Activated naive CD8-positive, alpha-beta T cell treated with anti-CD3 and anti-CD28 coated beads for 36 hours (primary cell): ENCODE results near the gene TIMM23. TPM values are rescaled to one million over a fixed set of nuclear protein-coding genes. Genes with fewer than 3 reads are reported as not detected.
"Not testable (repeated sequence)": the region's sequence is repeated elsewhere in the genome, so short reads cannot be mapped to it uniquely, and the experiment has no call there.

Experiments
- DNase-seq: peaks from one replicate; pipeline ENCODE4 v3.0.0; 2021
- H3K27ac Mint-ChIP-seq: one replicate; pipeline ENCODE4 v1.8.0; 2022; ENCODE audit warnings: mild to moderate bottlenecking, moderate library complexity, mixed read lengths
- H3K27me3 Mint-ChIP-seq: one replicate; pipeline ENCODE4 v1.8.0; 2022; ENCODE audit warnings: mild to moderate bottlenecking, mixed read lengths
- H3K36me3 Mint-ChIP-seq: one replicate; pipeline ENCODE4 v1.8.0; 2021; ENCODE audit warnings: mild to moderate bottlenecking, mixed read lengths
- H3K4me1 Mint-ChIP-seq: one replicate; pipeline ENCODE4 v1.8.0; 2021; ENCODE audit warnings: mixed read lengths
- H3K4me3 Mint-ChIP-seq: one replicate; pipeline ENCODE4 v1.8.0; 2022; ENCODE audit warnings: mild to moderate bottlenecking, moderate library complexity, mixed read lengths
- H3K9me3 Mint-ChIP-seq: one replicate; pipeline ENCODE4 v1.8.0; 2022; ENCODE audit warnings: mixed read lengths
- total RNA-seq, 2 experiments: library from RNA; stranded (reverse); gene quantifications; one replicate each; pipeline ENCODE4 v1.2.3, GENCODE V29; 2021

TIMM23 gene, protein sequence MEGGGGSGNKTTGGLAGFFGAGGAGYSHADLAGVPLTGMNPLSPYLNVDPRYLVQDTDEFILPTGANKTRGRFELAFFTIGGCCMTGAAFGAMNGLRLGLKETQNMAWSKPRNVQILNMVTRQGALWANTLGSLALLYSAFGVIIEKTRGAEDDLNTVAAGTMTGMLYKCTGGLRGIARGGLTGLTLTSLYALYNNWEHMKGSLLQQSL
- 100 to 1,000 TPM; 115 to 117 TPM for total RNA-seq

DNA sequence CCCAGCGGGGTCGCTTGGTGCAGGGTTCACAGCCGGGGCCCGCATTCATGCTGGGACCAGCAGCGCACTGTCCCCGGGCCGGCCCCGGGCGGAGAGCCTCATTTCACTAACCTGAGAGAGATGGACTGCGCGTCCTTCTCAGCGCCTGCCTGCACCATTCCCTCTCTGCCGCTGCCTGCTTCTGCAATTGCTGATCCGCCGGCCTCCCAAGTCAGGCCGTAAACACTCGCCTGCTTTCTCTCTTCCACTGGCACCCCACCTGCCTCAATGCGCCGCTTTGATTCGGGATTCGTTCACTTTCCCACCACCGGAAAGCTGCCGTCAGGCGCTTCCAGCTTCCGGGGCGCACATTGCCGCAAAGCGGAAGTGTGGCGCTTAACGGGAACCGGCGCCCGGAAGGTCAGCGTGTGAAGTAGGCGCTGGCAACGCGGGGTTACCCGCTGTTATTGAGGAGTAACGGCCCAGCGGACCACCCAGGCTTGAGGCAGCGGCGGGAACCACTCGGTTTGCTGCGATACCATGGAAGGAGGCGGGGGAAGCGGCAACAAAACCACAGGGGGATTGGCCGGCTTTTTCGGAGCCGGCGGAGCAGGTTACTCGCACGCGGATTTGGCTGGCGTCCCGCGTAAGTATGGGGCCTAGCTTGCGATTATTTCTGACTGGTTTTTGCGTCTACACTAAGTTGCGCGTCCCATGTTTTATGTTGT lies at the start of gene TIMM23:
TSS of gene TIMM23 (plus strand) at position 384 of the 707 bp plus-strand sequence. CDS start at position 520, 136 bp downstream.
- Mint-ChIP-seq H3K4me3 (peak within 1 kb of the TSS; percentile 99), H3K36me3 (peaks cover 22% of the 10 kb centered on the region), H3K27ac (peak within 1 kb of the TSS; percentile 96), H3K4me1 (peaks cover 32% of the 10 kb centered on the region)
- not testable (repeated sequence) for H3K27me3 Mint-ChIP-seq, H3K9me3 Mint-ChIP-seq
- peak; percentile 88 for DNase-seq

- H3K9me3 Mint-ChIP-seq, H3K4me1 Mint-ChIP-seq, H3K4me3 Mint-ChIP-seq, DNase-seq, H3K27ac Mint-ChIP-seq, H3K27me3 Mint-ChIP-seq: not testable (repeated sequence)
- H3K36me3 Mint-ChIP-seq: peaks cover 16% of the 10 kb centered on the region
Measured at GRCh38 chr10:45926790-45927189, 45.5 kb upstream of the TIMM23 start.

DNA sequence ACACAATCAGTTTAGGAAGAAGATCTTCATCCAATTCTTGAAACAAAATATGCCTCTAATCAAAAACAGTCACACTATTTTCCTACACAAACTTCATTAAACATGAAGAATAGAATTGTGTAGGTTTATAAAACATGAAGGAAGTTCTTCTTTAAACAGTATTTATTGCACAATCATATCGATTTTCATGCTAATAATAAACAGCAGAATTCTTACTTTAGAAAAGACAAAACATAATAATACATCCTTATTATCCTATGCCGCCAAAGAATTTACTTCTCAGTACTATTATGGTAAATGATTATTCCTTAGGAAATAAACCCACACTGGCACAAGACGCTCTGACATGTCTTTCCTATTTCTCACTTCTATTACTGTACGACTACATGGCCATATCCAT lies 41.0 kb upstream of the TIMM23 start:
- H3K27ac Mint-ChIP-seq, DNase-seq, H3K27me3 Mint-ChIP-seq, H3K4me1 Mint-ChIP-seq, H3K9me3 Mint-ChIP-seq, H3K4me3 Mint-ChIP-seq: not testable (repeated sequence)
- H3K36me3 Mint-ChIP-seq: peaks cover 21% of the 10 kb centered on the region

DNA sequence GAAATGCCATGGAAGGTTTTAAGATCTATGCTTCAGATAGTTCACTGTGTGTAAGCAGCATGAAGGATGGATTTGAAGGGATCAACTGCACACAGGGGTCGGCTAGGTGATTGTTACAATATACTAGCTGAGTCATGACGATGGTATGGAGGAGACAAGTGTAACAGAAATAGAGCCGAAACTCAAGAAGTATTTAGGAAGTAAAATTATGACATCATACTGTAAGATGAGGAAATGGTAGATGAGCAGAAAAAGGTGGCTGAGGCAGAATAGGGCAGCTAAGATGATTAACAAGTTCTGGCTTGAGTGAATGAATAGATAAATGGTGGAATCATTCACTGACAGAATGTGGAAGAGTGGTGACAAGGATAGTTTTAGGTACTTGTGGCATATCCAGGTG lies 37.5 kb upstream of the TIMM23 start:
- not testable (repeated sequence) for H3K36me3 Mint-ChIP-seq, DNase-seq, H3K9me3 Mint-ChIP-seq, H3K4me1 Mint-ChIP-seq, H3K27me3 Mint-ChIP-seq, H3K4me3 Mint-ChIP-seq
- peak overlapping the region; percentile 16 for H3K27ac Mint-ChIP-seq

- H3K27ac Mint-ChIP-seq, H3K4me3 Mint-ChIP-seq, H3K9me3 Mint-ChIP-seq, H3K27me3 Mint-ChIP-seq, H3K36me3 Mint-ChIP-seq, H3K4me1 Mint-ChIP-seq, DNase-seq: not testable (repeated sequence)
Measured at GRCh38 chr10:45939176-45939697, 33.1 kb upstream of the TIMM23 start.

DNA sequence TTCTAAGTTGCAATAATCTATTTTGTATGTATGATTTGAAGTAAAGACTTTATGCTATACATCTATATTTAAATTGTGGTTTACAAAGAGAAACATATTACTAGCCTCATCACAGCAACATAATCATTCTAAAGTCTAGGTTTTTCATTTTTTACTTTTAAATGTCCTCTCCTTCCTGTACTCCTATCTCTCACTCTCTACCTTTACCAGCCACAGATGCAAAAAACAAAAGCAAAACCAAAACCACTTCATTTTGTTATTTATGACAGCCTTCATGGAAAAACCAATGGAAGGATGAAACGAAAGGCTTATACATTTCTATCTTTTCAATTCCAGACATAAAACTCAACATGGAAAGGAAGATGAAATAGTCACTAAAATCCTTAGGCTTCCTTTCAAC lies 31.1 kb upstream of the TIMM23 start:
- not testable (repeated sequence) for H3K4me3 Mint-ChIP-seq, H3K4me1 Mint-ChIP-seq, H3K27me3 Mint-ChIP-seq, H3K27ac Mint-ChIP-seq, H3K9me3 Mint-ChIP-seq, DNase-seq, H3K36me3 Mint-ChIP-seq

GRCh38 chr10:45945476-45945875 lies 26.8 kb upstream of the TIMM23 start:
- not testable (repeated sequence) for H3K9me3 Mint-ChIP-seq, H3K36me3 Mint-ChIP-seq, H3K27ac Mint-ChIP-seq, H3K27me3 Mint-ChIP-seq, DNase-seq, H3K4me1 Mint-ChIP-seq, H3K4me3 Mint-ChIP-seq

DNA sequence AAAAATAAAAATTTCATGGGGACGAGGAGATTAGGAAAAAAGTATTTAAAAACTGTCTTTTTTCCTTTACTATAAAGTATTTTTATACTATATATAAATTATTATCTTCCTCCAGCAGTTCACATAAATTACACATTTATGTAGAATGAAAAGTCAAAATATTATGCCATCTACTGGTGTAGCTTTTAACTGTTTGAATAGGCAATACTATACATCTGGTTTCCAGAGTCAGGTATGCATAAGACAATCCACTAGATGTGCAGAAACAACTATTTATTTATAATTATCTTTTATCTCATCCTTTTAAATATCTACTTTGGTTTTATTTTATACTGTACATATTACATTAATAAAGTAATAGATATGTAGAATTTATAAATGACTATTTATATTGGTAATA lies 24.9 kb upstream of the TIMM23 start:
- H3K4me3 Mint-ChIP-seq, H3K4me1 Mint-ChIP-seq: not testable (repeated sequence)

GRCh38 chr10:45948801-45949200 lies 23.5 kb upstream of the TIMM23 start:
- not testable (repeated sequence) for H3K9me3 Mint-ChIP-seq, H3K4me1 Mint-ChIP-seq, H3K27ac Mint-ChIP-seq, DNase-seq, H3K4me3 Mint-ChIP-seq, H3K27me3 Mint-ChIP-seq, H3K36me3 Mint-ChIP-seq

More for the DNA sequence above, 24.9 kb upstream of the TIMM23 start:
- H3K27me3 Mint-ChIP-seq, H3K36me3 Mint-ChIP-seq, H3K27ac Mint-ChIP-seq, DNase-seq, H3K9me3 Mint-ChIP-seq: not testable (repeated sequence)

- H3K27me3 Mint-ChIP-seq, H3K36me3 Mint-ChIP-seq, H3K4me3 Mint-ChIP-seq, H3K9me3 Mint-ChIP-seq, DNase-seq, H3K27ac Mint-ChIP-seq, H3K4me1 Mint-ChIP-seq: not testable (repeated sequence)
Measured at GRCh38 chr10:45954367-45954766, 17.9 kb upstream of the TIMM23 start.

DNA sequence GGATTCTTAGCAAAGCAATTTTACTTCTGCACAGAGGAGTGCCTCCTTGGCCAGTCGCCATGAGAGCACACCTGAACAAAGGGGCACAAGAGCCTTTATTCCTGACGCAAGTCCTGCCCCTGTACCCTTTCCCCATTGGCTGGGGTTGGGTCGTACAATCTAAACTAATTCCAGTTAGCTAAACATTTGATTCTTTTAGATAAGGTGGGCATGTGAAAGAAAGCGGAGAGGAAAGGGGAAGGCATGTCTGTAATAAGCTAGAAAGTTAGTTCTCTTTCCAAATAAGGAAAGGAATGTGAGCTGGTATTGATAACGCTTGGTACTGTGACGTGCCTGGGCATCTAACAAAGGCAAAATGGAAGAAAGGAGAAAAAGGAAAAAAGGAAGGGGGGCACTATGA lies 15.7 kb upstream of the TIMM23 start:
- DNase-seq, H3K36me3 Mint-ChIP-seq, H3K27me3 Mint-ChIP-seq, H3K27ac Mint-ChIP-seq, H3K4me3 Mint-ChIP-seq, H3K9me3 Mint-ChIP-seq, H3K4me1 Mint-ChIP-seq: not testable (repeated sequence)

- DNase-seq, H3K4me3 Mint-ChIP-seq, H3K27me3 Mint-ChIP-seq, H3K27ac Mint-ChIP-seq, H3K9me3 Mint-ChIP-seq, H3K4me1 Mint-ChIP-seq, H3K36me3 Mint-ChIP-seq: not testable (repeated sequence)
Measured at GRCh38 chr10:45957928-45958327, 14.4 kb upstream of the TIMM23 start.

DNA sequence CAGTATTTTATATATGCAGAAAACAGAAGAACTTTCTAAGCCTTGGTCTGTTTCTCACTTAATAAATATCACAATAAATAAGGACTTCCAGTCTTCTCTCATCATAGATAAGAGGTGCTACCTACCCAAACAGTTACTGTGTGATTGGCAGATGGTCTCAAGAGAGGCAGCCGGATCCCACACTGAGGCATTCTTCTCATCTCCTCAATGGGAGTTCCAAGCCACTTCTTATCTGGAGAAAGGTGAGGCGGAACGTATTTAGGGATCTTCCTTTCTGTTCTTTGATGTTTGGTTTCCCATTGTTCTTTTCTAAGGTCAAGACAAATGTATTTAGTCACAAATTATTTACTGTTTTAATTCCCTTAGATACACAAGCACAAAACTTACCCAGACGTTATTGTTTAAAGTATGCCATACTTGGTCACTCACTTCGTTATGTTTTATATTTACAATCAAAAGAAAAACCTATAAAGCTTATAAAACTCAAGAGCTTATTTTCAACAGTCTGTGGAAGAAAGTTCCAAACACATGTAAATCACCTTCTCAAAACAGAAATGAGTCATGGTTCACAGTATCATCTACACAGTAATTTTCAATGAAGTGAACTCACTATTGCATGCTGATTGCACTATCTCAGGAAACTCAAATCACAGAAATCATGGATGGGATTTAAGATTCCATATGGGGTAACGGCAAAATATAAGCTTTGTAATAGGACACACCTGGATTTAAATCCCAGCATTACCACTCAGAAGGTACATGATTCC lies 9.4 kb upstream of the TIMM23 start:
- not testable (repeated sequence) for H3K27me3 Mint-ChIP-seq, H3K36me3 Mint-ChIP-seq, H3K27ac Mint-ChIP-seq, DNase-seq, H3K9me3 Mint-ChIP-seq, H3K4me1 Mint-ChIP-seq, H3K4me3 Mint-ChIP-seq

DNA sequence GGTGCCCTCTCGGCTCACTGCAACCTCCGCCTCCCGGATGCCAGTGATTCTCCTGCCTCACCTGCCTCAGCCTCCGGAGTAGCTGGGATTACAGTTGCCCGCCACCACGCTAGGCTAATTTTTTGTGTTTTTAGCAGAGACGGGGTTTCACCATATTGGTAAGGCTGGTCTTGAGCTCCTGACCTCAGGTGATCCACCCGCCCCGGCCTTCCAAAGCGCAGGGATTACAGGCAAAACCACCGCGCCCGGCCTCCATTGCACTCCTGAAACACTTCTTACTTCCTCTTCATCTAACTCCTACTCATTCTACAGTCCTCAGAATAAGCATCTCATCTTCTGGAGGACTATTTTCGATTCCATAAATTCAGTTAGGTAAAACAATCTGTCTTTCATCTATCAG lies 1.3 kb upstream of the TIMM23 start:
- peaks cover 31% of the 10 kb centered on the region for H3K4me1 Mint-ChIP-seq
- not testable (repeated sequence) for H3K27me3 Mint-ChIP-seq, DNase-seq, H3K27ac Mint-ChIP-seq, H3K9me3 Mint-ChIP-seq
- H3K4me3 Mint-ChIP-seq: peak overlapping the region; percentile 99
- H3K36me3 Mint-ChIP-seq: peaks cover 18% of the 10 kb centered on the region

DNA sequence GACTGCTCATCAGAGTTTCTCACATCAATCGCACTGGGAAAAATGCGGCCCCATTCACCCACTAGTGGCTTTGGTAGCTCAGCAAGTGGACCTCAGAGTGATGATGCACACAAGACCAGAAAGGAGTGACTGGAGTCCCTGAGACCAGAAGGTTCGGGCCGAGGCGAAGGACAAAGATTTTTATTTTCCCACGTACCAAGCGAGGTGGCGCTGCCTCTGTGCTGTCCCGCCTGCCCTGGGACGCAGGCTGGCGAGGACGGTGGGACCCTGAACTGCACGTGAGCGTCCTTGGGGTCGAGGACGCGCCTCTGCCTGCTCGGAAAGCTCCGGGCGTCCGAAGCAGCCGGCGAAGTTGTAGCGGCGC lies 565 bp upstream of the TIMM23 start:
- H3K4me1 Mint-ChIP-seq: peaks cover 32% of the 10 kb centered on the region
- H3K27ac Mint-ChIP-seq: peak overlapping the region; percentile 96
- not testable (repeated sequence) for H3K9me3 Mint-ChIP-seq, DNase-seq, H3K27me3 Mint-ChIP-seq
- peaks cover 20% of the 10 kb centered on the region for H3K36me3 Mint-ChIP-seq
- peak overlapping the region; percentile 99 for H3K4me3 Mint-ChIP-seq
